ENCODE measurements around the gene NPTX1. TPM values are rescaled to one million over a fixed set of nuclear protein-coding genes. Genes with fewer than 3 reads are reported as not detected.

Gene NPTX1
- total RNA-seq, 4 donors from 2014 or later: 0.21 to 0.59 TPM; not detected in 2

GRCh38 chr17:80492343-80493136 is 16.1 kb upstream of the NPTX1 start:
- no peak for DNase-seq (ENCODE audit: low spot score in 2 of 2)
- H3K4me3 ChIP-seq: no peak overlapping the region
- no peak overlapping the region for H3K27ac ChIP-seq
- peaks cover 0 to 16% of the 10 kb centered on the region in 2 donors for H3K27me3 ChIP-seq
- H3K36me3 ChIP-seq: no peaks in the 10 kb centered on the region
- no peak for TF ChIP-seq EP300 (IDR thresholded peaks at IDR 0.05)
- peaks cover 0 to 21% (median 0%) of the 10 kb centered on the region in 4 donors for H3K4me1 ChIP-seq
- H3K9me3 ChIP-seq: peaks cover 0 to 2% (median 0%) of the 10 kb centered on the region in 4 donors
- WGBS, 2 donors: 70 to 72% methylated on average over 20 to 21 of the region's 21 CpGs

- 31 to 34% methylated on average over 21 of the region's 21 CpGs for WGBS, 2 donors
- H3K4me1 ChIP-seq: peaks cover 0 to 21% (median 0%) of the 10 kb centered on the region in 4 donors
- H3K36me3 ChIP-seq: no peaks in the 10 kb centered on the region
- H3K4me3 ChIP-seq: no peak overlapping the region
- H3K27me3 ChIP-seq: peaks cover 0 to 24% of the 10 kb centered on the region in 2 donors
- DNase-seq (ENCODE audit: low spot score in 2 of 2): no peak
- H3K9me3 ChIP-seq: peaks cover 0 to 9% (median 0%) of the 10 kb centered on the region in 4 donors
- H3K27ac ChIP-seq: no peak overlapping the region
- no peak for TF ChIP-seq CTCF (IDR thresholded peaks at IDR 0.05)
- no peak for TF ChIP-seq POLR2A (IDR thresholded peaks at IDR 0.05)
- TF ChIP-seq EP300 (IDR thresholded peaks at IDR 0.05): no peak
Observed at GRCh38 chr17:80491478-80492342, 15.3 kb upstream of the NPTX1 start.

GRCh38 chr17:80487511-80487910 is 11.1 kb upstream of the NPTX1 start:
- TF ChIP-seq POLR2A (IDR thresholded peaks at IDR 0.05): no peak
- no peak for TF ChIP-seq EP300 (IDR thresholded peaks at IDR 0.05)
- no peak for TF ChIP-seq CTCF (IDR thresholded peaks at IDR 0.05)
- Histone ChIP-seq H3K27me3 (peaks cover 0 to 50% of the 10 kb centered on the region in 2 donors), H3K4me1 (peaks cover 0 to 12% (median 0%) of the 10 kb centered on the region in 4 donors), H3K9me3 (peaks cover 0 to 9% (median 0%) of the 10 kb centered on the region in 4 donors), H3K27ac (no peak overlapping the region), H3K36me3 (no peaks in the 10 kb centered on the region), H3K4me3 (no peak overlapping the region)
- WGBS, 2 donors: 48 to 51% methylated on average over 7 of the region's 7 CpGs
- no peak for DNase-seq (ENCODE audit: low spot score in 2 of 2)

- Histone ChIP-seq H3K4me3 (no peak overlapping the region), H3K27me3 (peaks cover 0 to 58% of the 10 kb centered on the region in 2 donors), H3K27ac (no peak overlapping the region), H3K36me3 (no peaks in the 10 kb centered on the region), H3K4me1 (peaks cover 0 to 10% (median 0%) of the 10 kb centered on the region in 4 donors), H3K9me3 (peaks cover 0 to 9% (median 0%) of the 10 kb centered on the region in 4 donors)
- DNase-seq (ENCODE audit: low spot score in 2 of 2): no peak
- 34 to 38% methylated on average over 9 to 17 of the region's 17 CpGs for WGBS, 2 donors
- no peak for TF ChIP-seq EP300 (IDR thresholded peaks at IDR 0.05)
- TF ChIP-seq CTCF (IDR thresholded peaks at IDR 0.05): no peak
Observed at GRCh38 chr17:80486692-80487091, 10.3 kb upstream of the NPTX1 start.

GRCh38 chr17:80485846-80486245 is 9.4 kb upstream of the NPTX1 start:
- no peaks in the 10 kb centered on the region for H3K36me3 ChIP-seq
- no peak overlapping the region for H3K4me3 ChIP-seq
- no peak overlapping the region for H3K27ac ChIP-seq
- peaks cover 3 to 66% of the 10 kb centered on the region in 2 donors for H3K27me3 ChIP-seq
- WGBS, 2 donors: 56 to 67% methylated on average over 10 of the region's 10 CpGs
- TF ChIP-seq EP300 (IDR thresholded peaks at IDR 0.05) (no peak), POLR2A (IDR thresholded peaks at IDR 0.05) (no peak), CTCF (IDR thresholded peaks at IDR 0.05) (no peak)
- peaks cover 0 to 1% (median 0%) of the 10 kb centered on the region in 4 donors for H3K4me1 ChIP-seq
- H3K9me3 ChIP-seq: peaks cover 0 to 9% (median 0%) of the 10 kb centered on the region in 4 donors
- DNase-seq (ENCODE audit: low spot score in 2 of 2): no peak

Measured in tibial nerve (tissue), 4 donors.